Coronary artery (tissue), 2 donors: Measurements from ENCODE around the gene FKTN.

Source experiments
- DNase-seq: peaks from one replicate; pipeline ENCODE4 v3.0.0-alpha.2; 2017; ENCODE audit warnings: low spot score
- H3K27ac ChIP-seq, 2 donors: fragments of 200-600 bp; sonication (generic); one replicate each; pipeline ENCODE4 v1.5.1; 2016 to 2019
- H3K4me3 ChIP-seq: fragments of 200-600 bp; sonication (generic); 2 replicates; pipeline ENCODE4 v1.5.1; 2016; ENCODE audit warnings: mild to moderate bottlenecking, moderate library complexity
- CTCF ChIP-seq: fragments of 200-600 bp; sonication (generic); IDR thresholded peaks from one replicate; pipeline ENCODE4 v1.5.1; 2019; ENCODE audit warnings: antibody characterized with exemption

Gene FKTN

DNA sequence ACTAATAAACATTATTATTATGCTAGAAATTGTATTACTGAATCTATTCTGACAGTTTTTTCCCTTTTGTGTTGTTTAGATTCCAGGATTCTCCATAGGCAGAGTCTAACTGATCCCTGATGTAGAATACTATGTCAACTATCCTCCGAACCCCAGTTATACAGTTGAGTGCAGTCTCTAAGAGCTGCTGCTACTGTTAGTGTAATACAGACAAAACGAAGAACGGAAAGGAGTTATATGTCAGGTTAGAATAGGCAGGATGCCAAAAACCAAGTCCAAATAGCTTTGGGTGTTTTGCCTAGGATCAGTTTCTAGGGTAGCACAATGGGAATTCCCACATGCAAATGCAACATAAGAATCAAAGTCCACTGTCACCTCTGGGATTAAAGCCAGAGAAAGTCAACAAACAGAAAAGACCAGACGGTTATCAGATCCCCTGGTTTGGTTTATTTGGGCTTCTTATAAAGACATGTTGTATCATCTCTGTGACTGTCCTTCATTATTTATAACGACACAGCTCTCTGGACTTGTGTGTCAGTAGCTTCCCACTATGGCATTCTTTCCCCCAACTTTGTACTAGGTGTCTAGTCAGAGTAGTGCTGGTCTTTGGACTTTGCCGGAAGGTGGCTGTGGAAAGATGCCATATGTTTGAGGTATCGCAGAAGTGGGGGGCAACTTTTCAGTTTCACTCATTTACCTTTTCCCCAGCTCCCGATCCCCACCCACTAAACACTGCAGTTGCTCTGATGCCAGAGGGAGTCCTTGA, 121.5 kb downstream of the FKTN start:
- Histone ChIP-seq H3K4me3 (no peak overlapping the region), H3K27ac (no peak overlapping the region)
- no peak for DNase-seq
- no peak for TF ChIP-seq CTCF

DNA sequence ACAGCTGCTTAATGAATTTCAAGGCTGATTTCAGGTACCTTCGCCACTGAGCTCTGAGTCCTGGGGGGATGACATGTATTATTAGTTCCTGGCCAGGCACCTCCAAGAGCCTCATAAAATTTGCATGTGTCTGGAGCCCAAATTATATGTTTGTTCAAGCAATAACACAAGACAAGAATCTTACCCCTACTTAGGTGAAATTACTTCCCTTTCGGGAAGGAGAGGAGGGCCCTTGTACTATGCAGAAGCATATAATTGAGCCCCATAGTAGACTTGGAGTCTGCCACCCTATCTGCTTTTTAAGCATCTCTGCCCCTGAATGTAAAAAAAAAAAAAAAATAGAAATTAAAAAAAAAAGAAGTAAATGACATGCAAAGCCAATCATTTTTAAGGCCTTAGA, 123.4 kb downstream of the FKTN start:
- no peak overlapping the region for H3K4me3 ChIP-seq
- H3K27ac ChIP-seq: no peak overlapping the region
- no peak for DNase-seq
- no peak for TF ChIP-seq CTCF

GRCh38 chr9:105681724-105682123, 123.8 kb downstream of the FKTN start:
- TF ChIP-seq CTCF: no peak
- Histone ChIP-seq H3K4me3 (no peak overlapping the region), H3K27ac (no peak overlapping the region)
- no peak for DNase-seq

DNA sequence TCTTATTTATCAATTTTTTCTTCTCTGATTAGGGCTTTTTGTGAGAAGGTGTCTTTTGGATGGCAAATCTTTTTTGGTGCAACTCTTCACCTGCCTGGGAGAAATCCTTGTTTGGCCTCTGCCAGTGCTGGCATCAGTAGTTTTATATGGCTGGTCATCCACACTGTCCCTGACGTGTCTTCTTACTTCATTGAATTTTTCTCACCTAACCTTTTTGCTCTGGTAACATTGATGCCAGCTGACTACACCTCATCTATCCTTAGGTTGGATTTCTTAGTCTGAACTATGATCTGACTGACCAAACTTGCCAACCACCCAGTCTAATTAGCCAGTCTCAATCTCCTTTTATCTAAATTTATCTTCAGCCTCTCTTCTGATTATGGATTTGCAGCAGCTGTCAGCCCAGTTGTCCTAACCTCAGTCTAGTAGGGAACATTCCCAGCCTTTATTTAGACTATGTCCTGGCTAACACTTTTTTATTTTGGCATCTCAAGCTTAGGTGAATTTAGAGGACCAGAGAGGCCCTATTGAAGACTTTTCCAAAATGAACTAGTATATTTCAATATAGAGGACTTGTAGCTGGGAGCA, 125.9 kb downstream of the FKTN start:
- H3K4me3 ChIP-seq: no peak overlapping the region
- no peak overlapping the region for H3K27ac ChIP-seq
- TF ChIP-seq CTCF: no peak
- DNase-seq: no peak

- no peak for DNase-seq
- Histone ChIP-seq H3K4me3 (no peak overlapping the region), H3K27ac (no peak overlapping the region)
- no peak for TF ChIP-seq CTCF
These were observed 129.0 kb downstream of the FKTN start for GRCh38 chr9:105686936-105687335.
